ENCODE results near the gene SHROOM3. TPM values are rescaled to one million over a fixed set of nuclear protein-coding genes. Genes with fewer than 3 reads are reported as not detected.
A peak's percentile ranks its signal among the peaks of the same experiment; 100 is the strongest.

SHROOM3 gene
- total and polyA plus RNA-seq, 2 donors from 2014 or later: 5.5 to 67.3 TPM

DNA sequence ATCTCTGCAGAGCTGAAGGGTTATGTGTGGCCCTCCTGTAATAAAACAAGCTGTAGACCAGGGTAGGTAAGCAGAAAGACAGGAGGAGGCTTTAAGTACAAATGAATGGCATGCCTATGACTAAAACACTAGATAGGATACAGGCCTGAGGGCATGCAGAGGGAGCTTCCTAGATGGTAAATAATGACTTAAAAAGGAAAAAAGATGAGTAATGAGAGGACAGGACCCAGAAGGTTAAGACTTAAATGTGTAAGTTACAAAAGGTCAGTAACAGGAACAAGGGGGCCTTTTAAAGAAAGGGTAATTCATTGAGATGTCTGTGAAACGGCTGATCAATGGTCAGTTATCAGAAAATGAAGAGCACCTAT is 268.1 kb downstream of the SHROOM3 start:
- Histone ChIP-seq H3K27ac (ENCODE audit: low read depth in 2 of 2, low read length in 2 of 2) (peak overlapping the region in 1 of 2 donors; percentile 1), H3K4me3 (ENCODE audit: low read length in 3 of 3) (no peak overlapping the region), H3K9ac (ENCODE audit: low read length in 3 of 3) (no peak overlapping the region), H3K27me3 (ENCODE audit: control insufficient read depth, insufficient read depth, low read length) (no peaks in the 10 kb centered on the region), H3K9me3 (ENCODE audit: control insufficient read depth in 2 of 3, insufficient read depth in 1 of 3, low read length in 3 of 3) (no peaks in the 10 kb centered on the region), H3K4me1 (ENCODE audit: control insufficient read depth in 2 of 3, insufficient read depth in 2 of 3, low read depth in 1 of 3, low read length in 3 of 3) (peaks cover 10 to 23% (median 12%) of the 10 kb centered on the region in 3 donors), H3K36me3 (ENCODE audit: control insufficient read depth in 2 of 3, insufficient read depth in 3 of 3, low read length in 3 of 3) (no peaks in the 10 kb centered on the region)
- no peak for DNase-seq
- TF ChIP-seq, protein P1, sequence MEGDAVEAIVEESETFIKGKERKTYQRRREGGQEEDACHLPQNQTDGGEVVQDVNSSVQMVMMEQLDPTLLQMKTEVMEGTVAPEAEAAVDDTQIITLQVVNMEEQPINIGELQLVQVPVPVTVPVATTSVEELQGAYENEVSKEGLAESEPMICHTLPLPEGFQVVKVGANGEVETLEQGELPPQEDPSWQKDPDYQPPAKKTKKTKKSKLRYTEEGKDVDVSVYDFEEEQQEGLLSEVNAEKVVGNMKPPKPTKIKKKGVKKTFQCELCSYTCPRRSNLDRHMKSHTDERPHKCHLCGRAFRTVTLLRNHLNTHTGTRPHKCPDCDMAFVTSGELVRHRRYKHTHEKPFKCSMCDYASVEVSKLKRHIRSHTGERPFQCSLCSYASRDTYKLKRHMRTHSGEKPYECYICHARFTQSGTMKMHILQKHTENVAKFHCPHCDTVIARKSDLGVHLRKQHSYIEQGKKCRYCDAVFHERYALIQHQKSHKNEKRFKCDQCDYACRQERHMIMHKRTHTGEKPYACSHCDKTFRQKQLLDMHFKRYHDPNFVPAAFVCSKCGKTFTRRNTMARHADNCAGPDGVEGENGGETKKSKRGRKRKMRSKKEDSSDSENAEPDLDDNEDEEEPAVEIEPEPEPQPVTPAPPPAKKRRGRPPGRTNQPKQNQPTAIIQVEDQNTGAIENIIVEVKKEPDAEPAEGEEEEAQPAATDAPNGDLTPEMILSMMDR (IDR thresholded peaks at IDR 0.05; ENCODE audit: borderline replicate concordance, extremely low read depth, insufficient read depth): no peak
- intact Hi-C loops (cut with DNase I): no loop called here
- FAIRE-seq: no peak

DNA sequence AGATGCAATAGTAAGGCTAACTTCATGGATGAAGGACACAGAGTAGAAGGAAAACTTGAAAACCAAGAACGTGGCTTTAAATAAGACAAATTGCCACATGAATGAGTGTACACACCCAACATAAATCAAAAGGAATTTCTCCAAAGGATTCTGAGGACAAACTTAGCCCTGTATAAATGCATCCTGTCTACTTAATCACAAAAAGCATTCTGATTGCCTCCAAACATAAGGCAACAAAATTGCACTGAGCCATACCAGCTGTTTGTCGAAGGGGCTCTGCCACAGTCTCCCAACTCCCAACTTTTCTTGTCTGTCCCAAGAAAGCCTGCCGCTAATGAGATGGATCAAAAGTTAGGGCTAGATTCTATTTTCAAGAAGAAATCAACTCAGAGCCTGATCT is 268.6 kb downstream of the SHROOM3 start:
- DNase-seq (peak in 2 of 5 donors; percentile 60 to 76), FAIRE-seq (no peak)
- Histone ChIP-seq H3K27me3 (ENCODE audit: control insufficient read depth, insufficient read depth, low read length) (no peaks in the 10 kb centered on the region), H3K9me3 (ENCODE audit: control insufficient read depth in 2 of 3, insufficient read depth in 1 of 3, low read length in 3 of 3) (no peaks in the 10 kb centered on the region), H3K4me1 (ENCODE audit: control insufficient read depth in 2 of 3, insufficient read depth in 2 of 3, low read depth in 1 of 3, low read length in 3 of 3) (peaks cover 10 to 23% (median 12%) of the 10 kb centered on the region in 3 donors), H3K4me3 (ENCODE audit: low read length in 3 of 3) (no peak overlapping the region), H3K36me3 (ENCODE audit: control insufficient read depth in 2 of 3, insufficient read depth in 3 of 3, low read length in 3 of 3) (no peaks in the 10 kb centered on the region), H3K27ac (ENCODE audit: low read depth in 2 of 2, low read length in 2 of 2) (peak overlapping the region; percentile 5 to 42), H3K9ac (ENCODE audit: low read length in 3 of 3) (no peak overlapping the region)
- intact Hi-C loops (cut with DNase I): no loop called here
- TF ChIP-seq, protein P1 (IDR thresholded peaks at IDR 0.05; ENCODE audit: borderline replicate concordance, extremely low read depth, insufficient read depth): no peak

DNA sequence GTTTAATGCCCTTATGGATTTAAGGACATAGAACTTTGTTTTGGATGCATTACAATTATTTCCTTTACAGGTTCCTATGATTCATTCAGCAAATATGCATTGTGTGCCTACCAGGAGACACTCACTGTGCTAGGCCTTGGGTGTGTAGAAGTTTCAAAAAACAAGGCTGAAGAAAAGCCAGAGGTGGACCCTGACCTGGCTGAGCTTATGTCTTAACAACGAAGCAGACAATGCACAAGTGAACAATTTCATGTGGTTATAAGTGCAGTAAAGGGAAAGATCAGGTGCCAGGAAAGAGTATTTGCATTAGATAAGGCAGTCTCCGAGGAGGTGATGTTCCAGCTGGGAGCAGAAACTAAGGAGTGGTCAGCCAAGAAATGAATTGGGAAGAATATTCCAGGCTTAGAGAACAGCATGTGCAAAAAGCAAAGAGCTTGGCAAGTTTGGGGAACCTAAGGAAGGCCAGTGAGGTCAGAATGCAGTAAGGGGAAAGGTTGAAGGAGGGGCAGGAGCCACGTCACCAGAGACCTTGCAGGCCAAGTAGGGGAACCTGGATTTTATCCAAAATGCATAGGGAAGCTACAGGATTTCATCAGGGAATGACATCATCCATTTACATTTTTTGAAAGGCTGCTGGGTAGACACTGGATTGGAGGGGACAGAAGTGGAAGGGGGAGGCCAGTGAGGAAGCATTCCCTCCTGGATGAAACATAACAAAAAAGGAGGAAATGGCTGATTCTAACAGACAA is 269.3 kb downstream of the SHROOM3 start:
- Histone ChIP-seq H3K27me3 (ENCODE audit: control insufficient read depth, insufficient read depth, low read length) (no peaks in the 10 kb centered on the region), H3K9ac (ENCODE audit: low read length in 3 of 3) (no peak overlapping the region), H3K36me3 (ENCODE audit: control insufficient read depth in 2 of 3, insufficient read depth in 3 of 3, low read length in 3 of 3) (no peaks in the 10 kb centered on the region), H3K4me3 (ENCODE audit: low read length in 3 of 3) (no peak overlapping the region), H3K9me3 (ENCODE audit: control insufficient read depth in 2 of 3, insufficient read depth in 1 of 3, low read length in 3 of 3) (no peaks in the 10 kb centered on the region), H3K4me1 (ENCODE audit: control insufficient read depth in 2 of 3, insufficient read depth in 2 of 3, low read depth in 1 of 3, low read length in 3 of 3) (peaks cover 10 to 23% (median 12%) of the 10 kb centered on the region in 3 donors), H3K27ac (ENCODE audit: low read depth in 2 of 2, low read length in 2 of 2) (peak overlapping the region; percentile 5 to 39)
- DNase-seq (no peak), FAIRE-seq (no peak)
- TF ChIP-seq, protein P1 (IDR thresholded peaks at IDR 0.05; ENCODE audit: borderline replicate concordance, extremely low read depth, insufficient read depth): no peak
- intact Hi-C loops (cut with DNase I): no loop called here

All from kidney (tissue), 14 donors.